HG02623 (cell line): ENCODE data around the gene GLP1R.

ENCODE experiments used
- ATAC-seq: cut with Tn5 transposase; IDR thresholded peaks from one replicate; pipeline ENCODE4 v1.9.1; 2021; ENCODE audit warnings: moderate library complexity; ENCODE audit not compliant: unreplicated experiment

GLP1R gene

GRCh38 chr6:39043776-39044175 lies 4.8 kb upstream of the GLP1R start:
- no peak for ATAC-seq

GRCh38 chr6:39044181-39044580 lies 4.4 kb upstream of the GLP1R start:
- ATAC-seq, result no peak

GRCh38 chr6:39047434-39048327 lies 900 bp upstream of the GLP1R start:
- ATAC-seq, result no peak

- ATAC-seq, result no peak
Measured at GRCh38 chr6:39049575-39050283, 1.1 kb downstream of the GLP1R start.

GRCh38 chr6:39050453-39051112 lies 2.0 kb downstream of the GLP1R start:
- ATAC-seq, result no peak

GRCh38 chr6:39051399-39052122 lies 3.0 kb downstream of the GLP1R start:
- ATAC-seq, result no peak

GRCh38 chr6:39053016-39053624 lies 4.5 kb downstream of the GLP1R start:
- no peak for ATAC-seq

GRCh38 chr6:39053854-39054576 lies 5.4 kb downstream of the GLP1R start:
- ATAC-seq, result no peak

- ATAC-seq, result no peak
Measured at GRCh38 chr6:39054577-39055142, 6.1 kb downstream of the GLP1R start.

- no peak for ATAC-seq
Measured at GRCh38 chr6:39055661-39056060, 7.1 kb downstream of the GLP1R start.

- no peak for ATAC-seq
Measured at GRCh38 chr6:39056191-39056590, 7.6 kb downstream of the GLP1R start.

- ATAC-seq, result no peak
Measured at GRCh38 chr6:39056681-39057080, 8.1 kb downstream of the GLP1R start.

GRCh38 chr6:39057251-39058155 lies 8.9 kb downstream of the GLP1R start:
- no peak for ATAC-seq

GRCh38 chr6:39058471-39059147 lies 10.0 kb downstream of the GLP1R start:
- no peak for ATAC-seq

- no peak for ATAC-seq
Measured at GRCh38 chr6:39059496-39060310, 11.1 kb downstream of the GLP1R start.

- ATAC-seq, result no peak
Measured at GRCh38 chr6:39060467-39061160, 12.0 kb downstream of the GLP1R start.

- no peak for ATAC-seq
Measured at GRCh38 chr6:39061182-39061581, 12.6 kb downstream of the GLP1R start.
